ENCODE measurements around the gene CDK11B.

DNA sequence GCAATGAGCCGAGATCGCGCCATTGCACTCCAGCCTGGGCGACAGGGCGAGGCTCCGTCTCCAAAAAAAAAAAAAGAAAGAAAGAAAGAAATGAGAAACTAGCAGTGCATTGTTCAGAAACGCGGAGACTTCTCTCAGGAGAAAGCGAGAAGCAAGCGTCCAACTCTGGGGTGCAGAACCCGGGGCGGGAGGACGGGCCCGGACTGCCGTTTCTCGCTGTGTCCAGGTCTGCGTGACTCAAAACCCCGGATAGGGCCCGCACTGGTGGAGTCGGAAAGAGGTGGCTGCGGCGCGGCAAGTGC lies 43.9 kb downstream of the CDK11B start:
- no peak for TF ChIP-seq EZH2 (IDR thresholded peaks at IDR 0.05; ENCODE audit: borderline replicate concordance, insufficient read depth, low read depth, low read length, poor library complexity, severe bottlenecking)
- TF ChIP-seq, protein P1, sequence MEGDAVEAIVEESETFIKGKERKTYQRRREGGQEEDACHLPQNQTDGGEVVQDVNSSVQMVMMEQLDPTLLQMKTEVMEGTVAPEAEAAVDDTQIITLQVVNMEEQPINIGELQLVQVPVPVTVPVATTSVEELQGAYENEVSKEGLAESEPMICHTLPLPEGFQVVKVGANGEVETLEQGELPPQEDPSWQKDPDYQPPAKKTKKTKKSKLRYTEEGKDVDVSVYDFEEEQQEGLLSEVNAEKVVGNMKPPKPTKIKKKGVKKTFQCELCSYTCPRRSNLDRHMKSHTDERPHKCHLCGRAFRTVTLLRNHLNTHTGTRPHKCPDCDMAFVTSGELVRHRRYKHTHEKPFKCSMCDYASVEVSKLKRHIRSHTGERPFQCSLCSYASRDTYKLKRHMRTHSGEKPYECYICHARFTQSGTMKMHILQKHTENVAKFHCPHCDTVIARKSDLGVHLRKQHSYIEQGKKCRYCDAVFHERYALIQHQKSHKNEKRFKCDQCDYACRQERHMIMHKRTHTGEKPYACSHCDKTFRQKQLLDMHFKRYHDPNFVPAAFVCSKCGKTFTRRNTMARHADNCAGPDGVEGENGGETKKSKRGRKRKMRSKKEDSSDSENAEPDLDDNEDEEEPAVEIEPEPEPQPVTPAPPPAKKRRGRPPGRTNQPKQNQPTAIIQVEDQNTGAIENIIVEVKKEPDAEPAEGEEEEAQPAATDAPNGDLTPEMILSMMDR (IDR thresholded peaks at IDR 0.05), result no peak

Data from B cell (primary cell).